Lower leg skin (tissue), 3 donors: ENCODE data around the gene LDLRAD2.

Experiments used
- CTCF ChIP-seq, 3 donors: fragments of 450-650 bp; IDR thresholded peaks; one replicate each; pipeline ENCODE4 v1.5.1; 2016; ENCODE audit warnings: antibody characterized with exemption in 3 of 3, mild to moderate bottlenecking in 3 of 3, moderate library complexity in 2 of 3
- POLR2A ChIP-seq, 2 donors: fragments of 450-650 bp; IDR thresholded peaks; one replicate each; pipeline ENCODE4 v1.6.1; 2016 to 2017; ENCODE audit warnings: antibody characterized with exemption in 2 of 2, mild to moderate bottlenecking in 1 of 2, moderate library complexity in 1 of 2

DNA sequence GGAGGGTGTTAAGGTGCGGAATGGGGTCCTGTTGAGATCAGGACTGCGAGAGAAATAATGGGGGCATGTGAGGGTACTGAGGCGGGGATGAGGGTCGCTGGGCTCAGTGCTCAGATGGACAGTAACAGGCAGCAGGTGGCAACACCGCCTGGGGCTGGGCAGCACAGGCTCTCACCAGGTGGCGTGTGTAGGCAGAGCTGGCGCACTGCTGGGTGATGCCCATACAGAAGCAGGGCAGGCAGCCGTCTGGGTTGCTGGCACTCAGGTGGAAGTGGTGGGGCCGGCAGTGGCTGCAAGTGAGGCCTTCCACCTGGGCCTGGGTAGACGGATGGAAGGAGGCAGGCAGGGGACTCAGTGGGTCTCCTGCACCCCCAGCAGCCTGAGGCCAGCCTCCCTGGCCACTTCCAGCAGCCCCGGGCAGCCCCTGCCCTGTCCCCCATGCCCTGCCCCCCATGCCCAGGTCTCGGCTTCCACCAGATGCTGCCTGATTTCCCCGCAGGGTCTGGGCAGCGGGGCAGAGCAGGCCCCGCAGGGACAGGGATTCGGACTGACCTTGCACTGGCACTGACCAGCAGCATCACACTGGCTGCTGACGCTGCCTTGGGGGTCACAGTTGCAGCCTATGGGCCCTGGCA, 60.5 kb downstream of the LDLRAD2 start:
- TF ChIP-seq POLR2A (IDR thresholded peaks at IDR 0.05) = no peak
- TF ChIP-seq CTCF (IDR thresholded peaks at IDR 0.05) = no peak
